PC-9 (cell line): Measurements from ENCODE around the gene ZNF592.

ENCODE experiments used
- EZH2 ChIP-seq: fragments of 200-600 bp; sonication (generic); IDR thresholded peaks from 2 replicates; pipeline ENCODE4 v1.8.0; 2017; ENCODE audit warnings: antibody characterized with exemption, low read depth
- TF ChIP-seq, protein P1 (sequence below): fragments of 200-600 bp; sonication (generic); conservative IDR thresholded peaks from 2 replicates; pipeline ENCODE4 v1.6.1; 2017; ENCODE audit warnings: mixed run types, antibody characterized with exemption, mild to moderate bottlenecking, moderate library complexity

GRCh38 chr15:84821501-84822021, 73.2 kb downstream of the ZNF592 start:
- no peak for TF ChIP-seq EZH2
- TF ChIP-seq, protein P1, sequence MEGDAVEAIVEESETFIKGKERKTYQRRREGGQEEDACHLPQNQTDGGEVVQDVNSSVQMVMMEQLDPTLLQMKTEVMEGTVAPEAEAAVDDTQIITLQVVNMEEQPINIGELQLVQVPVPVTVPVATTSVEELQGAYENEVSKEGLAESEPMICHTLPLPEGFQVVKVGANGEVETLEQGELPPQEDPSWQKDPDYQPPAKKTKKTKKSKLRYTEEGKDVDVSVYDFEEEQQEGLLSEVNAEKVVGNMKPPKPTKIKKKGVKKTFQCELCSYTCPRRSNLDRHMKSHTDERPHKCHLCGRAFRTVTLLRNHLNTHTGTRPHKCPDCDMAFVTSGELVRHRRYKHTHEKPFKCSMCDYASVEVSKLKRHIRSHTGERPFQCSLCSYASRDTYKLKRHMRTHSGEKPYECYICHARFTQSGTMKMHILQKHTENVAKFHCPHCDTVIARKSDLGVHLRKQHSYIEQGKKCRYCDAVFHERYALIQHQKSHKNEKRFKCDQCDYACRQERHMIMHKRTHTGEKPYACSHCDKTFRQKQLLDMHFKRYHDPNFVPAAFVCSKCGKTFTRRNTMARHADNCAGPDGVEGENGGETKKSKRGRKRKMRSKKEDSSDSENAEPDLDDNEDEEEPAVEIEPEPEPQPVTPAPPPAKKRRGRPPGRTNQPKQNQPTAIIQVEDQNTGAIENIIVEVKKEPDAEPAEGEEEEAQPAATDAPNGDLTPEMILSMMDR = no peak
